ENCODE data around the gene TARBP1.

GRCh38 chr1:234371414-234371813 lies 107.6 kb downstream of the TARBP1 start:
- TF ChIP-seq CTCF (IDR thresholded peaks at IDR 0.05; ENCODE audit: low read length), result no peak
- TF ChIP-seq EZH2 (IDR thresholded peaks at IDR 0.05; ENCODE audit: borderline replicate concordance, low read length), result no peak
